ENCODE measurements around the gene VWF.

The VWF gene

GRCh38 chr12:6099316-6099715, 25.2 kb downstream of the VWF start:
- DNase-seq, result no peak

DNA sequence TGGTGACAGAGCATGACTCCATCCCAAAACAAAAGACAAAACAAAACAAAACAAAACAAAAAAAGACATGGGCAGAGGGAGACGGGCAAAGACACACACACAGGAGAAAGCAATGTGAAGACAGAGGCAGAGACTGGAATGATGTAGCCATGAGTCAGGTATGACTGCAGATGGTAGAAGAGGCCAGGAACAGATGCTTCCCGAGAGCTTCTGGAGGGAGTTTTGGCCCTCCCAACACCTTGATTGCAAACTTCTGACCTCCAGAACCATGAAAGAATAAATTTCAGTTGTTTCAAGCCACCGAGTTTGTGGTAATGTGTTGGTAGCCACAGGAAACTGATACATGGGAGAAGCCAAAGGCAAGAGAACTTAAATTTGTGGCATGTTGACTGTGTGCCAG, 27.1 kb downstream of the VWF start:
- no peak for DNase-seq

DNA sequence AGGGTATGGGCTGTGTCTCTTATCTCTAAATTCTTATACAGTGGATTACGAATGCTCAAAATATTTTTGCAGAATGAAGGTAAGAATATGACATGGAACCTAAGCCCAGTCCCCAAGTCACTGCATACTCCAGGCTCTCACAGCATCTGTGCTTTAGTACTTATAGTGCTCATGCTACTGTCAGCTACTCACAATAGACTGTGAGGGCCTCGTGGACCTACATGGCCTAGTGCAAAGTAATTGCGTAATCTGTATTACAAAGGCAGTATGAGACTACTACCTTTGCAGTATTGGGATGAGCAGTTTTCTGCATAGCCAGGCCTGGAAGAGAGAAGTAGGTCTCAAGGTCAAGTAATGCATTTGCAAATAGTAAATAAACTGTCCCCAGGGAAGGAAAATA, 27.9 kb downstream of the VWF start:
- DNase-seq, result no peak

DNA sequence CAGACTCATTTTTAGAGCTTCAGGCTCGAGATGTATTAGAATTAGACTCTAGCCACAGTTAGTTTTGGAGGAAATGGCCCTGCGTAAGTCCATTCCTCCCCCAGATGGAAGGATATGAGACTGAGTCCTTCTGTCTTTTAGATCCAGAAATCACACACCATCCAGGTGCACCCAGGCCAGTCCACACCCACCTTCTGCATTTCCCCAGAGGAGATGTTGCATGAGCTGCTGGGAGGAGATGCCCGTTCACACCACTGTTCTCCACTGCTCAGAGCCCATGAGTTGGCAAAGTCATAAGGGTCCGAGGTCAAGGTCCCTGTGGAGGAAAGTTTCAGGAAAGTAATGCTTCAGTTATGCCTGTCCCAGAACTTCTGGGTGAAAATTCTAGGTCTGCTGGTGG, 29.2 kb downstream of the VWF start:
- DNase-seq, result no peak

DNA sequence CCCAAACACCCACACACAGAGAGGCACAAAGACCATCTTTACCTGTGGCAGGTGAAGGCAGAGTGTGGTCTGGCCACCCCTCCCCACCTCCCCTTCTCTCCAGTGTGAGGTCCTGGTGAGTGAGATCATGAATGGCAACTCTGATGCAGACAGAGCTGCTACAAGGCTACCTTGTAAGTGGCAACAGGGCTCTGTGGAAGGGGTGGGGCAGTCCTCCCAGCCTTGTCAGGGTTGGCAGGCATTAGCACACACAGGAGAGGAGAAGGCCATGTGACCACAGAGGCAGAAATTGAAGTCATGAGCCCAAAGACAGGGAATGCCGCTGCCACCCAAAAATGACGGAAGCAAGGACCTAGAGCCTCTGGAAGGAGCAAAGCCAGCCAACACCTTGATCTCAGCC, 30.7 kb downstream of the VWF start:
- DNase-seq, result no peak

DNA sequence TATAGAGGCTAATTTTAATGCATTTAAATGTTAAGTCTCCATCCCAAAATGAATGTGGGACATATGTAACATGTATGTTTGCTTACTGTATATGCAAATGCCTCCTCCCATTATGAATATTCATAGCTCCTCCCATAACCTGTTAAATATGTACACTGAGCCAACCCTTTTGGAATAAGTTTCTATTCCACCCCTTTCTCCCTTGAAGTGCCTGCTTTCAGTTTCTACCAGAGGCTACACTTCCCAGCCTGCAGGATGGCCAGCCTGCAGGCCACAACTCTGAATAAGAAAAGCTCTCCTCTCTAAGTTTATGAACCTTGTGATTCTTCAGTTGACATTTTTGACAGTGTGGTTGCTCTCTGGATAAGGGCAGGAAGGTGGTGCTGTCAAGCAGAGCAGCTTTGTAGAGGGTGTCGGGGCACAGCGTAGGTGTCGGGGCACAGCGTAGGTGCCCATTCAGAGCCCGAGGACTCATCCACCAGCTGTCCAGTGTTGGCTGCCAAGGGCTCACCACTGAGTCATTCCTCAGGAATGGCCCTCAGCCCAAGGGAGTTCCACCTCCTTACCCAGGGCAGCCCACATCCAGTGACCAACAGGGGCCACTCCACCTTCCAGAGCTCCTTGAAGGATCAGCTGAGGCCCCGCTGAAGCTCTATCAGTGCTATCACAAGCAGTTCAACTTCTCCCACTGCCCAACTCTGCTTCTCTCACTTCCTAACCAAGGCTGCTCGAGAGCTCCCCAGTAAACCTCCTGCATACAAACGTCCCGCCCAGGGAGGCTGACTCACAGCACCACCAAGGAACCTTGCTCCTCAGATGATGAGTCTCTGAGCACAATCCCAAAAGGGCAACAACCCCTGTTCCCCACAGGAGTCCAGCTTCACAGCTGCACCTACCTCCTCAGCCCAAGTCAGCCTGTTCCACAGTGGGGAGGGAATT, 31.4 kb downstream of the VWF start:
- DNase-seq, result no peak

- DNase-seq, result no peak
These were observed 32.5 kb downstream of the VWF start for GRCh38 chr12:6091786-6092566.

GRCh38 chr12:6090803-6091202, 33.7 kb downstream of the VWF start:
- no peak for DNase-seq

- DNase-seq, result no peak
These were observed 35.3 kb downstream of the VWF start for GRCh38 chr12:6088921-6089747.

DNA sequence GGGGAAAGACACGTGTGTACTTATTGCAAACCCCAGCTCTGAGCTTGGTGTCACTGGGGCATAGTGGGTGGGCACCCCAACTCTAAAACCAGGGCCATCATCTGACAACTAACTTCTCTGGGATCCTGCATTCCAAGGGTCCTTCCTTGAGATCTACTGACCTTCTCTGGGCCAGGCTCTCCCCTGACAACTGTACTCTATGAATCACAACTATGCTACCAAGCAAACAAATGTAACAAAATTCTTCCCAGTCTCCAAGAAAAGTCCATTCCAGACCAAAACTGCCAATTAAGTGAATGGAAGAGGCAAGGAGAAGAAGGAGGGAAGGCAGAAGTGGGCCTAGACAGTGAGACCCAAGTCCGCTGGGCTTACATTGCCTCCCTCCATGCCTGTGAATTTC, 38.2 kb downstream of the VWF start:
- DNase-seq, result no peak

- no peak for DNase-seq
These were observed 38.6 kb downstream of the VWF start for GRCh38 chr12:6085841-6086240.

DNA sequence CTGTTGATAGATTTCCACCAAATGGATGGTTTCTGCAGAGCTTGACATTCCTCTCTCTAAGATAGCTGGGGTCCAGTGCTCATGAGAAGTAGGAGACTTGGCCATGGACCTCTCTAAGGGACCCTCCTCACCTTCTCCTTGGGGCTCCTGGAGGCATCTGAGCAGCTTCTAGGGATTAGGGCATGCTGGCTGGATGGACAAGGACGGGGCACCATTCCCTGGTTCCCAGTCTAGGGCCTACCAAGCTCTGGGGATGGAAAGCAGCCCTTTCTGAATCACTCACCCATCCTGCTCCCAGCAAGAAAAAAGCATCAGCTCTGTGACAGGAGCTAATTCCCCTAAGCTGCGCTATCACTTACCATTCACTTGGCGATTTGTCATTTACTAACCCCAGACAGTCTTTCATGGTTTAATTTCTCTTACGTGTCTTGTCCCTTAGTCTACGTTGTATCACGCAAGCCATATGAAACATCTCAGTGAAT, 39.5 kb downstream of the VWF start:
- DNase-seq, result no peak

- DNase-seq, result no peak
These were observed 40.1 kb downstream of the VWF start for GRCh38 chr12:6084261-6084968.

DNA sequence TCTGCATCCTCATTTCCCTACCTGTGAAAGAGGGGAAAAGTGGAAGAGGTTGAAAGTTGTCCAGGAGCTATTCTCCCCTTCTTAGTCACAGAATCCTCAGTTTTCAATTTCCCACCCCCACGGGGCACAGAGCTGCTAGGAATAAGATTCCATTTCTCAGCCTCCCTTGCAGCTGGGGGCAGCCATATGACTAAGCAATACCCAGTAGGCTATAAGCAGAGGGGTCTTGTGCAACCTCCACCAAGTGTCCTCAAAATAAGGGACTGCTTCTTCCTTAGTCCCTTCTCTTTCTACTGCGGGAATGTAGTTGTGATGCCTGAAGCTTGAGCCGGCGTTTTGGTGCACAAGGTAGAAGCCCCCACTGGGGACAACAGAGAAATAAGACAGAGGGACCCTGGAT, 40.9 kb downstream of the VWF start:
- no peak for DNase-seq

DNA sequence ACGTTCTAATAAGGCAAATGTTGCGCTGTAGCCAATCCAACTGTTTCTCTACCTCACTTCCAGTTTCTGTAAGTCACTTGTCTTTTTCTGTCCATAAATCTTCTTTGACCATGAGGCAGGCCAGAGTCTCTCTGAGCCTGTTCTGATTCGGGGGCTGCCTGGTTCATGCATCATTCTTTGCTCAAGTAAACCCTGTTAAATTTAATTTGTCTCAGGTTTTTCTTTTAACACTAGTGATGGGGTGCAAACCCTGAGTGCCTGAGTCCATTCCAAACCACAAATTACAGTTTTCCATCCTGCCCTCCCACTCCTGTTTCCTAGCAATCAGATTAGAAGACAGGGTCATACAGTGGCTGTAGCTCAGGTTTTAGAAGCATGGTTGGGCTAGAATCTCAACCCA, 41.9 kb downstream of the VWF start:
- DNase-seq, result no peak

GRCh38 chr12:6080149-6081045, 44.1 kb downstream of the VWF start:
- DNase-seq, result no peak

GRCh38 chr12:6078398-6079096, 45.9 kb downstream of the VWF start:
- DNase-seq, result no peak

GRCh38 chr12:6077692-6078083, 46.8 kb downstream of the VWF start:
- DNase-seq, result no peak

DNA sequence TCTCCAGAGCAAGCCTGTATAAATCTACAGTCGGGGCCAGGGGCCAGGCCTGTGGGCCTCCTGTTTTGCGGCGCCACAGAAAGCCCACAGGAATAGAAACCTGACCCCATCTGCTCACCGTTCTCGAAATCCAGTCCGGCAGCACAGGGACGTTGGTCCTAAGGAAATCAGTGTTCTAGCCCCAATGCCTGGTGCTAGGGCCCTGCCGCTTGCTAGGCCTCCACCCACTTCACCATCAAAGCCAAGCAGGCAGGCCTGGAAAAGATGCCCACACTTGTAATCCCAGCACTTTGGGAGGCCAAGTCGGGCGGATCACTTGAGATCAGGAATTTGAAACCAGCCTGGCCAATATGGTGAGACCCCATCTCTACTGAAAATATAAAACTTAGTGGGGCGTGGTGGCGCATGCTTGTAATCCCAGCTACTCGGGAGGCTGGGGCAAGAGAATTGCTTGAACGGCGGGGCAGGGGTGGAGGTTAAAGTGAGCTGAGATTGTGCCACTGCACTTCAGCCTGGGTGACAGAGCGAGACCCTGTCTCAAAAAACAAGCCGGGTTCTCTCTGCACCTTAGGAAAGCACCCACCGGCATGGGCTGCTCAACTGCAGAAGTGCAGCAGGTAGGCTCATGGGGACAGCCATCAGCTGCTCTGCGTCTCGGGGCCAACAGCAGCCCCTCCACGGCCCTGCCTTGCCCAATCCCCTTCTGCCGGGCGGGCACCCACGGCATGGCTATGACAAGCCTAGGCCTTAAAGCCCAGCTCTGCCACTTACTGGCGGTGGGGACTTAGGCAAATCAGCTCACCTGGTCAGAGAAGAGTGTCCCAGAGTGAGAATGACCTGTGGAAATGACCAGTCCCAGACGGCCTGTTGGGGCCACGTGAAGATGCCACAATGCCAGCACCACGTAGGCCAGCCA, 47.4 kb downstream of the VWF start:
- DNase-seq, result no peak

GRCh38 chr12:6076346-6076745, 48.1 kb downstream of the VWF start:
- no peak for DNase-seq

Measured in stimulated activated CD8-positive, alpha-beta memory T cell treated with anti-CD3 and anti-CD28 coated beads, Interleukin-4, amount 100 ng/mL, for 48 hours (primary cell).